Measurements from ENCODE around the gene GDPD3.

GRCh38 chr16:30060346-30060745 lies 53.0 kb downstream of the GDPD3 start:
- TF ChIP-seq CTCF (IDR thresholded peaks at IDR 0.05) (no peak), POLR2AphosphoS5 (IDR thresholded peaks at IDR 0.05; ENCODE audit: insufficient read depth in 1 of 2, low read depth in 1 of 2) (no peak)

Measured in vagina (tissue), 2 donors.